ENCODE data around the gene SYT13. TPM values are rescaled to one million over a fixed set of nuclear protein-coding genes. Genes with fewer than 3 reads are reported as not detected.

The SYT13 gene
- total and polyA plus RNA-seq, 2 experiments from 2014 or later, result 1.7 to 11.5 TPM

- H3K27me3 ChIP-seq, result no peaks in the 10 kb centered on the region
- DNase-seq (ENCODE audit: low spot score), result no peak
- 83% methylated on average over 3 of the region's 3 CpGs for WGBS (ENCODE audit: low lambda C conversion rate, missing lambda C conversion rate)
- H2AFZ ChIP-seq, result no peak overlapping the region
- no peak for TF ChIP-seq EZH2phosphoT487 (IDR thresholded peaks at IDR 0.05; ENCODE audit: low read depth, severe bottlenecking, unreplicated experiment)
- TF ChIP-seq, protein P1, sequence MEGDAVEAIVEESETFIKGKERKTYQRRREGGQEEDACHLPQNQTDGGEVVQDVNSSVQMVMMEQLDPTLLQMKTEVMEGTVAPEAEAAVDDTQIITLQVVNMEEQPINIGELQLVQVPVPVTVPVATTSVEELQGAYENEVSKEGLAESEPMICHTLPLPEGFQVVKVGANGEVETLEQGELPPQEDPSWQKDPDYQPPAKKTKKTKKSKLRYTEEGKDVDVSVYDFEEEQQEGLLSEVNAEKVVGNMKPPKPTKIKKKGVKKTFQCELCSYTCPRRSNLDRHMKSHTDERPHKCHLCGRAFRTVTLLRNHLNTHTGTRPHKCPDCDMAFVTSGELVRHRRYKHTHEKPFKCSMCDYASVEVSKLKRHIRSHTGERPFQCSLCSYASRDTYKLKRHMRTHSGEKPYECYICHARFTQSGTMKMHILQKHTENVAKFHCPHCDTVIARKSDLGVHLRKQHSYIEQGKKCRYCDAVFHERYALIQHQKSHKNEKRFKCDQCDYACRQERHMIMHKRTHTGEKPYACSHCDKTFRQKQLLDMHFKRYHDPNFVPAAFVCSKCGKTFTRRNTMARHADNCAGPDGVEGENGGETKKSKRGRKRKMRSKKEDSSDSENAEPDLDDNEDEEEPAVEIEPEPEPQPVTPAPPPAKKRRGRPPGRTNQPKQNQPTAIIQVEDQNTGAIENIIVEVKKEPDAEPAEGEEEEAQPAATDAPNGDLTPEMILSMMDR (IDR thresholded peaks at IDR 0.05; ENCODE audit: poor library complexity), result no peak
- no peak for TF ChIP-seq EZH2 (IDR thresholded peaks at IDR 0.05; ENCODE audit: borderline replicate concordance)
- no peaks in the 10 kb centered on the region for H4K20me1 ChIP-seq (ENCODE audit: insufficient read depth, poor library complexity, severe bottlenecking)
- no peaks in the 10 kb centered on the region for H3K9me3 ChIP-seq (ENCODE audit: low read depth)
- H3K27ac ChIP-seq, result no peak overlapping the region
- H3K4me2 ChIP-seq, result no peak overlapping the region
- H3K79me2 ChIP-seq, result no peaks in the 10 kb centered on the region
- no peak overlapping the region for H3K4me3 ChIP-seq
- H3K9me2 ChIP-seq (replicated peaks; ENCODE audit: insufficient read depth), result no peaks in the 10 kb centered on the region
- H3K36me3 ChIP-seq (replicated peaks; ENCODE audit: insufficient read depth, low read depth), result no peaks in the 10 kb centered on the region
- H3K4me1 ChIP-seq (ENCODE audit: insufficient read depth), result no peaks in the 10 kb centered on the region
Measured at GRCh38 chr11:45300715-45301114, 14.6 kb upstream of the SYT13 start.

DNA sequence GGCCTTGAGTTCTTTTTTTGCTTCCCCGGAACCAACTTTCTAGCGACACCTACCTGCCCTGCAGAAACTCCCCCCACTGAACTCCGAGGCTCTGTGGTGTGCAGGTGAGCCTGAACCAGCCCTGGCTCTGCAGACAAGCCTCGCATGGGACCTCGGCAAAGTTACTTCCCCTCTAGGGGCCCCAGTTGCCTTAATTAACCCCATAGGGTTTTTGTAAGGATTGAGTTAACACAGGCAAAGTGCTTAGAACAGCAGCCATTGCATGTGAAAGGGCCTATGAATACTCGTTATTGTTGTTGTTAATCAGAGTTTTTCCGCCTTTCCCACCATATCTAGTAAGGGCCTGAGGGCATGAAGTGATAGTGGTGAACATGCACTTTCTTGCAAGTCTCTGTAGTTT is 12.6 kb upstream of the SYT13 start:
- TF ChIP-seq, protein P1 (IDR thresholded peaks at IDR 0.05; ENCODE audit: poor library complexity), result no peak
- no peak for TF ChIP-seq EZH2 (IDR thresholded peaks at IDR 0.05; ENCODE audit: borderline replicate concordance)
- TF ChIP-seq EZH2phosphoT487 (IDR thresholded peaks at IDR 0.05; ENCODE audit: low read depth, severe bottlenecking, unreplicated experiment), result no peak
- no peaks in the 10 kb centered on the region for H3K9me3 ChIP-seq (ENCODE audit: low read depth)
- no peak overlapping the region for H3K27ac ChIP-seq
- no peak overlapping the region for H3K4me3 ChIP-seq
- H3K9me2 ChIP-seq (replicated peaks; ENCODE audit: insufficient read depth), result no peaks in the 10 kb centered on the region
- no peaks in the 10 kb centered on the region for H3K36me3 ChIP-seq (replicated peaks; ENCODE audit: insufficient read depth, low read depth)
- H3K79me2 ChIP-seq, result no peaks in the 10 kb centered on the region
- 43% methylated on average over 7 of the region's 7 CpGs for WGBS (ENCODE audit: low lambda C conversion rate, missing lambda C conversion rate)
- DNase-seq (ENCODE audit: low spot score), result no peak
- H4K20me1 ChIP-seq (ENCODE audit: insufficient read depth, poor library complexity, severe bottlenecking), result no peaks in the 10 kb centered on the region
- no peak overlapping the region for H3K4me2 ChIP-seq
- H3K27me3 ChIP-seq, result no peaks in the 10 kb centered on the region
- no peak overlapping the region for H2AFZ ChIP-seq
- no peaks in the 10 kb centered on the region for H3K4me1 ChIP-seq (ENCODE audit: insufficient read depth)

- no peak overlapping the region for H3K4me3 ChIP-seq
- no peaks in the 10 kb centered on the region for H3K36me3 ChIP-seq (replicated peaks; ENCODE audit: insufficient read depth, low read depth)
- no peak for TF ChIP-seq EZH2phosphoT487 (IDR thresholded peaks at IDR 0.05; ENCODE audit: low read depth, severe bottlenecking, unreplicated experiment)
- TF ChIP-seq, protein P1 (IDR thresholded peaks at IDR 0.05; ENCODE audit: poor library complexity), result no peak
- TF ChIP-seq EZH2 (IDR thresholded peaks at IDR 0.05; ENCODE audit: borderline replicate concordance), result no peak
- no peaks in the 10 kb centered on the region for H3K9me3 ChIP-seq (ENCODE audit: low read depth)
- peaks cover 2% of the 10 kb centered on the region for H3K27me3 ChIP-seq
- no peaks in the 10 kb centered on the region for H3K9me2 ChIP-seq (replicated peaks; ENCODE audit: insufficient read depth)
- no peak overlapping the region for H3K4me2 ChIP-seq
- 80% methylated on average over 3 of the region's 3 CpGs for WGBS (ENCODE audit: low lambda C conversion rate, missing lambda C conversion rate)
- H3K79me2 ChIP-seq, result no peaks in the 10 kb centered on the region
- no peak overlapping the region for H3K27ac ChIP-seq
- H2AFZ ChIP-seq, result no peak overlapping the region
- H3K4me1 ChIP-seq (ENCODE audit: insufficient read depth), result no peaks in the 10 kb centered on the region
- no peaks in the 10 kb centered on the region for H4K20me1 ChIP-seq (ENCODE audit: insufficient read depth, poor library complexity, severe bottlenecking)
- no peak for DNase-seq (ENCODE audit: low spot score)
Measured at GRCh38 chr11:45296075-45296474, 9.9 kb upstream of the SYT13 start.

- WGBS (ENCODE audit: low lambda C conversion rate, missing lambda C conversion rate), result 80% methylated on average over 4 of the region's 4 CpGs
- no peaks in the 10 kb centered on the region for H4K20me1 ChIP-seq (ENCODE audit: insufficient read depth, poor library complexity, severe bottlenecking)
- no peaks in the 10 kb centered on the region for H3K36me3 ChIP-seq (replicated peaks; ENCODE audit: insufficient read depth, low read depth)
- H3K27ac ChIP-seq, result no peak overlapping the region
- H3K9me2 ChIP-seq (replicated peaks; ENCODE audit: insufficient read depth), result no peaks in the 10 kb centered on the region
- no peak for TF ChIP-seq EZH2 (IDR thresholded peaks at IDR 0.05; ENCODE audit: borderline replicate concordance)
- TF ChIP-seq, protein P1 (IDR thresholded peaks at IDR 0.05; ENCODE audit: poor library complexity), result no peak
- TF ChIP-seq EZH2phosphoT487 (IDR thresholded peaks at IDR 0.05; ENCODE audit: low read depth, severe bottlenecking, unreplicated experiment), result no peak
- H3K4me3 ChIP-seq, result no peak overlapping the region
- no peaks in the 10 kb centered on the region for H3K4me1 ChIP-seq (ENCODE audit: insufficient read depth)
- no peaks in the 10 kb centered on the region for H3K9me3 ChIP-seq (ENCODE audit: low read depth)
- no peak overlapping the region for H3K4me2 ChIP-seq
- no peak overlapping the region for H2AFZ ChIP-seq
- DNase-seq (ENCODE audit: low spot score), result no peak
- peaks cover 11% of the 10 kb centered on the region for H3K27me3 ChIP-seq
- H3K79me2 ChIP-seq, result no peaks in the 10 kb centered on the region
Measured at GRCh38 chr11:45294499-45294898, 8.4 kb upstream of the SYT13 start.
